Testis (tissue), 3 donors: ENCODE data around the gene INO80. TPM values are rescaled to one million over a fixed set of nuclear protein-coding genes. Genes with fewer than 3 reads are reported as not detected.

Source experiments
- DNase-seq: peaks from one replicate; pipeline ENCODE4 v3.0.0-alpha.2; 2019
- H3K27ac ChIP-seq, 2 donors: fragments of 200-600 bp; sonication (generic); one replicate each; pipeline ENCODE4 v1.5.1; 2019
- H3K27me3 ChIP-seq: fragments of 200-600 bp; sonication (generic); one replicate; pipeline ENCODE4 v1.5.1; 2019
- H3K36me3 ChIP-seq: fragments of 200-600 bp; sonication (generic); one replicate; pipeline ENCODE4 v1.5.1; 2017; ENCODE audit warnings: low read depth; ENCODE audit errors: missing control alignments
- H3K4me1 ChIP-seq: fragments of 200-600 bp; sonication (generic); one replicate; pipeline ENCODE4 v1.5.1; 2019
- H3K4me3 ChIP-seq, 2 donors: fragments of 200-600 bp; sonication (generic); one replicate each; pipeline ENCODE4 v1.5.1; 2017 to 2019
- H3K9me3 ChIP-seq: fragments of 200-600 bp; sonication (generic); one replicate; pipeline ENCODE4 v1.5.1; 2017
- CTCF ChIP-seq, 3 experiments: fragments of 450-650 bp in 2 of 3; fragments of 200-600 bp in 1 of 3; sonication (generic) in 1 of 3; IDR thresholded peaks; one replicate each; pipeline ENCODE4 v1.5.1; 2016 to 2019; ENCODE audit warnings: antibody characterized with exemption in 3 of 3, mild to moderate bottlenecking in 2 of 3, moderate library complexity in 1 of 3
- POLR2A ChIP-seq: fragments of 450-650 bp; IDR thresholded peaks from one replicate; pipeline ENCODE4 v1.6.1; 2017; ENCODE audit warnings: antibody characterized with exemption, mild to moderate bottlenecking, moderate library complexity
- WGBS, 2 donors: methylation state at CpG; one replicate each; pipeline ENCODE4 v1.1.5; 2018; 5-methylcytosine and 5-hydroxymethylcytosine counted together
- intact Hi-C: fragments of 100-400 bp; cut with DNase I; formaldehyde crosslinking; loops from one replicate; pipeline ENCODE4 v1.15.1; 2023; ENCODE audit warnings: low total_unique reads
- polyA plus RNA-seq: library from polyadenylated mRNA; stranded (reverse); fragments of 350-450 nt; fragmentation: Illumina TruSeq; extraction: RNeasy Lipid Tissue Mini Kit (QIAGEN cat#74804); gene quantifications from one replicate; pipeline ENCODE4 v1.2.3, GENCODE V29; 2014; ENCODE audit warnings: low read depth, low replicate concordance; ENCODE audit not compliant: insufficient read depth
- total RNA-seq, 2 donors: library from RNA; depleted of rRNA; stranded (reverse); fragments of >200 nt; gene quantifications; one replicate each; pipeline ENCODE4 v1.2.3, GENCODE V29; 2016

The INO80 gene
- total and polyA plus RNA-seq, 3 donors from 2014 or later = 21.2 to 44.2 (median 43.5) TPM

- Histone ChIP-seq H3K27me3 (no peaks in the 10 kb centered on the region), H3K27ac (no peak overlapping the region), H3K9me3 (no peaks in the 10 kb centered on the region), H3K4me1 (peaks cover 10% of the 10 kb centered on the region), H3K4me3 (no peak overlapping the region), H3K36me3 (no peaks in the 10 kb centered on the region)
- intact Hi-C loops = no loop called here
- TF ChIP-seq CTCF (IDR thresholded peaks at IDR 0.05) = peak; percentile 23 to 41 (median 31)
- TF ChIP-seq POLR2A = no peak
- DNase-seq = peak; percentile 70
- 78 to 95% methylated on average over 9 to 19 of the region's 19 CpGs for WGBS, 2 donors
Measured at GRCh38 chr15:40937762-40938535, 178.1 kb downstream of the INO80 start.

- Histone ChIP-seq H3K9me3 (no peaks in the 10 kb centered on the region), H3K4me1 (peaks cover 10% of the 10 kb centered on the region), H3K27ac (no peak overlapping the region), H3K36me3 (no peaks in the 10 kb centered on the region), H3K4me3 (no peak overlapping the region), H3K27me3 (no peaks in the 10 kb centered on the region)
- intact Hi-C loops = no loop called here
- no peak for DNase-seq
- no peak for TF ChIP-seq POLR2A
- TF ChIP-seq CTCF (IDR thresholded peaks at IDR 0.05) = no peak
- 69 to 78% methylated on average over 12 to 15 of the region's 15 CpGs for WGBS, 2 donors
Measured at GRCh38 chr15:40936709-40937666, 179.1 kb downstream of the INO80 start.

- no peaks in the 10 kb centered on the region for H3K9me3 ChIP-seq
- no peak overlapping the region for H3K27ac ChIP-seq
- 91 to 92% methylated on average over 7 to 31 of the region's 31 CpGs for WGBS, 2 donors
- peaks cover 9% of the 10 kb centered on the region for H3K4me1 ChIP-seq
- TF ChIP-seq POLR2A = no peak
- DNase-seq = no peak
- intact Hi-C loops = no loop called here
- H3K36me3 ChIP-seq = no peaks in the 10 kb centered on the region
- H3K27me3 ChIP-seq = no peaks in the 10 kb centered on the region
- no peak overlapping the region for H3K4me3 ChIP-seq
Measured at GRCh38 chr15:40936234-40936708, 179.8 kb downstream of the INO80 start.

- intact Hi-C loops = no loop called here
- 89 to 95% methylated on average over 4 to 6 of the region's 6 CpGs for WGBS, 2 donors
- no peaks in the 10 kb centered on the region for H3K27me3 ChIP-seq
Measured at GRCh38 chr15:40934457-40934856, 181.6 kb downstream of the INO80 start.

More at GRCh38 chr15:40934457-40934856, 181.6 kb downstream of the INO80 start:
- DNase-seq = no peak
- H3K36me3 ChIP-seq = no peaks in the 10 kb centered on the region
- H3K9me3 ChIP-seq = no peaks in the 10 kb centered on the region
- peaks cover 13% of the 10 kb centered on the region for H3K4me1 ChIP-seq
- TF ChIP-seq POLR2A (no peak), CTCF (IDR thresholded peaks at IDR 0.05) (no peak)
- no peak overlapping the region for H3K27ac ChIP-seq
- no peak overlapping the region for H3K4me3 ChIP-seq
